ENCODE results near the gene KRTAP7-1. TPM values are rescaled to one million over a fixed set of nuclear protein-coding genes. Genes with fewer than 3 reads are reported as not detected.

The KRTAP7-1 gene
- total and polyA plus RNA-seq, 9 of the 15 experiments (the other 6 are each of a cell fraction or from before 2014, with no cell fraction given) = not detected

DNA sequence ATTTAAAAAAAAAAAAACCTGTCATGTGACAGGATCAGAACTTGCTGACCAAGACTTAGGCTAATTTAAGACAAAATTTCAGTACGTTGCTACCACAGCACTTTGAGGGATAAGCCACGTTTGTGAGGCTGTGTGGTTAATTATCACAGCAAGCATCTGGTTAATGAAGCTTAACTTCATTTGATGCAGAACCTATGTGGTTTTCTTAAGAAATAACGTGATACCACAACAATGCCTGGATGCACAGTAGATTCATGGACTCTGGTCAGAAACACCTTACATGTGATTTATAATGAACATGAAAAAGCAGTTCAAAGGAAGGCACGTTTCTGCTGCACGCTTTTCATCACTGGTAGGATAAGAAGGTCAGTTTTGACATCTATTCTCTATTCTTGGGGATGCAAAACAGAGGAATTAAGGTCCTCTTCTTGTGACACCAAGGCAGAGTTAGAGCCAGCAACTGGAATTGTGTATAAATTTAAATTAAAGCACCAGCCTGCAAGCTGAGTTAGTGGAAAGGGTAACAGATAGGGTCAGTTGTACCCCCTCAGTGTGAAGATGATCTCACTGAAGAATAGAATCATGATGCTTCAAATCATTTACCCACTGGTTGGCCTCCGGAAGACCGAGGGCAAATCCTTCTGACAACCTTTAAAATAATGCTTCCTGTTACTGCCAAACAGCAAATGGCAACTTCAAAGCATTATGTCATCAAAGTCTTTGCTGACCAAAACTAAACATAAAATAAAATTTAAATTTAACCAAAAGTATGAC, 10.5 kb downstream of the KRTAP7-1 start:
- no peak for ATAC-seq
- Histone ChIP-seq H3K36me3 (ENCODE audit: control insufficient read depth, insufficient read depth, low read length) (no peaks in the 10 kb centered on the region), H3K27ac (ENCODE audit: extremely low read depth, low read depth, low read length) (no peak overlapping the region), H3K4me3 (no peak overlapping the region), H2AFZ (ENCODE audit: low read depth, low read length) (no peak overlapping the region), H3K4me2 (ENCODE audit: insufficient read depth, low read length) (no peak overlapping the region), H3K4me1 (replicated peaks in 1 of 2; ENCODE audit: control insufficient read depth in 2 of 2, insufficient read depth in 2 of 2, low read length in 2 of 2) (no peaks in the 10 kb centered on the region), H3K9me3 (replicated peaks; ENCODE audit: control insufficient read depth, insufficient read depth, low read depth, low read length) (no peaks in the 10 kb centered on the region; the same call in 1 of the 2 replicates), H3K27me3 (ENCODE audit: control insufficient read depth in 2 of 2, insufficient read depth in 2 of 2, low read length in 2 of 2) (no peaks in the 10 kb centered on the region), H3K9ac (ENCODE audit: insufficient read depth in 1 of 2, low read depth in 2 of 2, low read length in 2 of 2) (no peak overlapping the region), H4K20me1 (replicated peaks; ENCODE audit: control insufficient read depth, insufficient read depth, low read length) (no peaks in the 10 kb centered on the region), H3K79me2 (ENCODE audit: control insufficient read depth, insufficient read depth, low read length) (no peaks in the 10 kb centered on the region), H3K9me1 (ENCODE audit: control insufficient read depth, insufficient read depth, low read length) (no peaks in the 10 kb centered on the region)
- no peak for FAIRE-seq
- no peak for DNase-seq (ENCODE audit: extremely low read depth in 1 of 4, low spot score in 3 of 4)
- in situ Hi-C loops (cut with MboI) (no loop called here), intact Hi-C loops (cut with micrococcal nuclease) (no loop called here)
- ChIA-PET CTCF (ENCODE audit: low intra/inter-chr PET ratio) (no interaction called here), POLR2A (no interaction called here)
- 3% methylated on average over 7 of the region's 7 CpGs for WGBS (ENCODE audit: insufficient coverage, low coverage, missing lambda C conversion rate)
- BruUV-seq (replicated peaks) = no TSS peak
- TF ChIP-seq HDAC3 (IDR thresholded peaks at IDR 0.05; ENCODE audit: borderline replicate concordance, partially characterized antibody) (no peak), XRCC5 (IDR thresholded peaks at IDR 0.05; ENCODE audit: low read depth, low read length) (no peak), CREB1 (IDR thresholded peaks at IDR 0.05) (no peak), CREB1 (CRISPR knock-in tag; IDR thresholded peaks at IDR 0.05) (no peak), ARID2 (IDR thresholded peaks at IDR 0.05) (no peak), ZNF224 (CRISPR knock-in tag; IDR thresholded peaks at IDR 0.05) (no peak), SLC30A9 (CRISPR knock-in tag; IDR thresholded peaks at IDR 0.05) (no peak), TFAM (CRISPR knock-in tag; conservative IDR thresholded peaks at IDR 0.05) (no peak), ETS2 (tag; IDR thresholded peaks at IDR 0.05; ENCODE audit: borderline replicate concordance, poor library complexity, severe bottlenecking) (no peak), SREBF2 (CRISPR knock-in tag; IDR thresholded peaks at IDR 0.05) (no peak)
- TF ChIP-seq, protein P1, sequence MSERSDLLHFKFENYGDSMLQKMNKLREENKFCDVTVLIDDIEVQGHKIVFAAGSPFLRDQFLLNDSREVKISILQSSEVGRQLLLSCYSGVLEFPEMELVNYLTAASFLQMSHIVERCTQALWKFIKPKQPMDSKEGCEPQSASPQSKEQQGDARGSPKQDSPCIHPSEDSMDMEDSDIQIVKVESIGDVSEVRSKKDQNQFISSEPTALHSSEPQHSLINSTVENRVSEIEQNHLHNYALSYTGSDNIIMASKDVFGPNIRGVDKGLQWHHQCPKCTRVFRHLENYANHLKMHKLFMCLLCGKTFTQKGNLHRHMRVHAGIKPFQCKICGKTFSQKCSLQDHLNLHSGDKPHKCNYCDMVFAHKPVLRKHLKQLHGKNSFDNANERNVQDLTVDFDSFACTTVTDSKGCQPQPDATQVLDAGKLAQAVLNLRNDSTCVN (CRISPR knock-in tag; IDR thresholded peaks at IDR 0.05) = no peak
- TF ChIP-seq, protein P2, sequence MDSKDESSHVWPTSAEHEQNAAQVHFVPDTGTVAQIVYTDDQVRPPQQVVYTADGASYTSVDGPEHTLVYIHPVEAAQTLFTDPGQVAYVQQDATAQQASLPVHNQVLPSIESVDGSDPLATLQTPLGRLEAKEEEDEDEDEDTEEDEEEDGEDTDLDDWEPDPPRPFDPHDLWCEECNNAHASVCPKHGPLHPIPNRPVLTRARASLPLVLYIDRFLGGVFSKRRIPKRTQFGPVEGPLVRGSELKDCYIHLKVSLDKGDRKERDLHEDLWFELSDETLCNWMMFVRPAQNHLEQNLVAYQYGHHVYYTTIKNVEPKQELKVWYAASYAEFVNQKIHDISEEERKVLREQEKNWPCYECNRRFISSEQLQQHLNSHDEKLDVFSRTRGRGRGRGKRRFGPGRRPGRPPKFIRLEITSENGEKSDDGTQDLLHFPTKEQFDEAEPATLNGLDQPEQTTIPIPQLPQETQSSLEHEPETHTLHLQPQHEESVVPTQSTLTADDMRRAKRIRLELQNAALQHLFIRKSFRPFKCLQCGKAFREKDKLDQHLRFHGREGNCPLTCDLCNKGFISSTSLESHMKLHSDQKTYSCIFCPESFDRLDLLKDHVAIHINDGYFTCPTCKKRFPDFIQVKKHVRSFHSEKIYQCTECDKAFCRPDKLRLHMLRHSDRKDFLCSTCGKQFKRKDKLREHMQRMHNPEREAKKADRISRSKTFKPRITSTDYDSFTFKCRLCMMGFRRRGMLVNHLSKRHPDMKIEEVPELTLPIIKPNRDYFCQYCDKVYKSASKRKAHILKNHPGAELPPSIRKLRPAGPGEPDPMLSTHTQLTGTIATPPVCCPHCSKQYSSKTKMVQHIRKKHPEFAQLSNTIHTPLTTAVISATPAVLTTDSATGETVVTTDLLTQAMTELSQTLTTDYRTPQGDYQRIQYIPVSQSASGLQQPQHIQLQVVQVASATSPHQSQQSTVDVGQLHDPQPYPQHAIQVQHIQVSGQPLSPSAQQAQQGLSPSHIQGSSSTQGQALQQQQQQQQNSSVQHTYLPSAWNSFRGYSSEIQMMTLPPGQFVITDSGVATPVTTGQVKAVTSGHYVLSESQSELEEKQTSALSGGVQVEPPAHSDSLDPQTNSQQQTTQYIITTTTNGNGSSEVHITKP (IDR thresholded peaks at IDR 0.05; ENCODE audit: partially characterized antibody) = no peak
- TF ChIP-seq, protein P3, sequence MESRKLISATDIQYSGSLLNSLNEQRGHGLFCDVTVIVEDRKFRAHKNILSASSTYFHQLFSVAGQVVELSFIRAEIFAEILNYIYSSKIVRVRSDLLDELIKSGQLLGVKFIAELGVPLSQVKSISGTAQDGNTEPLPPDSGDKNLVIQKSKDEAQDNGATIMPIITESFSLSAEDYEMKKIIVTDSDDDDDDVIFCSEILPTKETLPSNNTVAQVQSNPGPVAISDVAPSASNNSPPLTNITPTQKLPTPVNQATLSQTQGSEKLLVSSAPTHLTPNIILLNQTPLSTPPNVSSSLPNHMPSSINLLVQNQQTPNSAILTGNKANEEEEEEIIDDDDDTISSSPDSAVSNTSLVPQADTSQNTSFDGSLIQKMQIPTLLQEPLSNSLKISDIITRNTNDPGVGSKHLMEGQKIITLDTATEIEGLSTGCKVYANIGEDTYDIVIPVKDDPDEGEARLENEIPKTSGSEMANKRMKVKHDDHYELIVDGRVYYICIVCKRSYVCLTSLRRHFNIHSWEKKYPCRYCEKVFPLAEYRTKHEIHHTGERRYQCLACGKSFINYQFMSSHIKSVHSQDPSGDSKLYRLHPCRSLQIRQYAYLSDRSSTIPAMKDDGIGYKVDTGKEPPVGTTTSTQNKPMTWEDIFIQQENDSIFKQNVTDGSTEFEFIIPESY (CRISPR knock-in tag; IDR thresholded peaks at IDR 0.05) = no peak
- TF ChIP-seq, protein P4, sequence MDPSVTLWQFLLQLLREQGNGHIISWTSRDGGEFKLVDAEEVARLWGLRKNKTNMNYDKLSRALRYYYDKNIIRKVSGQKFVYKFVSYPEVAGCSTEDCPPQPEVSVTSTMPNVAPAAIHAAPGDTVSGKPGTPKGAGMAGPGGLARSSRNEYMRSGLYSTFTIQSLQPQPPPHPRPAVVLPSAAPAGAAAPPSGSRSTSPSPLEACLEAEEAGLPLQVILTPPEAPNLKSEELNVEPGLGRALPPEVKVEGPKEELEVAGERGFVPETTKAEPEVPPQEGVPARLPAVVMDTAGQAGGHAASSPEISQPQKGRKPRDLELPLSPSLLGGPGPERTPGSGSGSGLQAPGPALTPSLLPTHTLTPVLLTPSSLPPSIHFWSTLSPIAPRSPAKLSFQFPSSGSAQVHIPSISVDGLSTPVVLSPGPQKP (CRISPR knock-in tag; IDR thresholded peaks at IDR 0.05) = no peak

Measured in K562 (cell line).